Tibial nerve (tissue), 4 donors: Measurements from ENCODE around the gene NELL2. TPM values are rescaled to one million over a fixed set of nuclear protein-coding genes. Genes with fewer than 3 reads are reported as not detected.

Source experiments
- DNase-seq, 2 donors: peaks; one replicate each; pipeline ENCODE4 v3.0.0-alpha.2; 2019; ENCODE audit warnings: low spot score in 2 of 2
- H3K27ac ChIP-seq, 4 donors: fragments of 200-600 bp; sonication (generic) in 3 of 4; one replicate each; pipeline ENCODE4 v1.5.1; 2017 to 2019; ENCODE audit warnings: mild to moderate bottlenecking in 1 of 4
- H3K27me3 ChIP-seq, 2 donors: fragments of 200-600 bp; sonication (generic) in 1 of 2; one replicate each; pipeline versions ENCODE4 v1.5.1 to v1.6.0; 2017 to 2019
- H3K36me3 ChIP-seq, 3 donors: fragments of 200-600 bp; sonication (generic); one replicate each; pipeline ENCODE4 v1.5.1; 2018 to 2019
- H3K4me1 ChIP-seq, 4 donors: fragments of 200-600 bp; sonication (generic) in 3 of 4; one replicate each; pipeline ENCODE4 v1.5.1; 2017 to 2019
- H3K4me3 ChIP-seq, 4 donors: fragments of 200-600 bp; sonication (generic) in 3 of 4; one replicate each; pipeline ENCODE4 v1.5.1; 2017 to 2019; ENCODE audit warnings: mild to moderate bottlenecking in 1 of 4, moderate library complexity in 1 of 4
- H3K9me3 ChIP-seq, 4 donors: fragments of 200-600 bp; sonication (generic) in 3 of 4; one replicate each; pipeline ENCODE4 v1.5.1; 2017 to 2019
- EP300 ChIP-seq, 2 donors: sonication (generic); formaldehyde crosslinking; IDR thresholded peaks; one replicate each; pipeline ENCODE4 v1.6.1; 2017; ENCODE audit warnings: antibody characterized with exemption in 2 of 2, mild to moderate bottlenecking in 1 of 2
- POLR2A ChIP-seq, 2 donors: fragments of 450-650 bp; IDR thresholded peaks; one replicate each; pipeline ENCODE4 v1.6.1; 2017; ENCODE audit warnings: antibody characterized with exemption in 2 of 2, mild to moderate bottlenecking in 2 of 2, moderate library complexity in 2 of 2
- WGBS, 2 donors: methylation state at CpG; one replicate each; pipeline ENCODE4 v1.1.5; 2018; 5-methylcytosine and 5-hydroxymethylcytosine counted together
- total RNA-seq, 4 donors: library from RNA; depleted of rRNA; stranded (reverse); fragments of >200 nt; gene quantifications; one replicate each; pipeline ENCODE4 v1.1.0, GENCODE V29; 2016
- TF ChIP-seq, protein P1 (sequence below), 5 experiments: fragments of 200-600 bp in 3 of 5; fragments of 450-650 bp in 2 of 5; sonication (generic) in 3 of 5; IDR thresholded peaks; one replicate each; pipeline ENCODE4 v1.5.1; 2016 to 2019; ENCODE audit warnings: antibody characterized with exemption in 5 of 5, mild to moderate bottlenecking in 3 of 5, moderate library complexity in 2 of 5

NELL2 gene
- total RNA-seq, 4 donors from 2014 or later: 0.22 to 0.90 (median 0.63) TPM; not detected in 1

DNA sequence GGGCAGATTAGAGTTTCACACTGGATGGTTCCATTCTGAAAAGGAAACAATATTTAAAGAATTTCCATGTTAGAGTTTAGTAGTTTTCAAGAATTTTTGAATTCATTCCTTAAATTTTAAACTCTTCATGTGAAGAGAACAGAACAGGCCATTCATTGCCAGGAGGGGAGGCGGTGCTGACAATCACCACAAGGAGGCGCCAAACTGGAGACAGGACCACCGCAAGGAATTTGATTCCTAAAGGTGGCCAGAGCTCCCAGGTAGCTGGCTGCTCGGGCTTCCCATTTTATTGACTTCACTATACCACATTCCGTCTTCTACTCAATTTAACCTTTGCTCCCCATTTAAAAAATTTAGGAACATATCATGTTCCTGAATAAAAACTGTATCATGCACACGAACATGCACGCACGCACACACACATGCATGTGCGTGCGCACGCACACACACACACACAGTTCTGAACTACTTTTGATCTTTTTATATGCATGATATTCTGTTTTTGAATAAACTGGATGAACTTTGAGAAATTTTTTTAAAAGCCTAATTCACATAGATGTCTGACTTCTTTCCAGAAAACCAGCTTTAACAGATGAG, 101.2 kb downstream of the NELL2 start:
- Histone ChIP-seq H3K27me3 (no peaks in the 10 kb centered on the region), H3K4me1 (no peaks in the 10 kb centered on the region), H3K9me3 (no peaks in the 10 kb centered on the region), H3K27ac (no peak overlapping the region), H3K36me3 (no peaks in the 10 kb centered on the region), H3K4me3 (no peak overlapping the region)
- WGBS, 2 donors: 65 to 70% methylated on average over 11 of the region's 11 CpGs
- DNase-seq: peak in 1 of 2 donors; percentile 13
- TF ChIP-seq, protein P1, sequence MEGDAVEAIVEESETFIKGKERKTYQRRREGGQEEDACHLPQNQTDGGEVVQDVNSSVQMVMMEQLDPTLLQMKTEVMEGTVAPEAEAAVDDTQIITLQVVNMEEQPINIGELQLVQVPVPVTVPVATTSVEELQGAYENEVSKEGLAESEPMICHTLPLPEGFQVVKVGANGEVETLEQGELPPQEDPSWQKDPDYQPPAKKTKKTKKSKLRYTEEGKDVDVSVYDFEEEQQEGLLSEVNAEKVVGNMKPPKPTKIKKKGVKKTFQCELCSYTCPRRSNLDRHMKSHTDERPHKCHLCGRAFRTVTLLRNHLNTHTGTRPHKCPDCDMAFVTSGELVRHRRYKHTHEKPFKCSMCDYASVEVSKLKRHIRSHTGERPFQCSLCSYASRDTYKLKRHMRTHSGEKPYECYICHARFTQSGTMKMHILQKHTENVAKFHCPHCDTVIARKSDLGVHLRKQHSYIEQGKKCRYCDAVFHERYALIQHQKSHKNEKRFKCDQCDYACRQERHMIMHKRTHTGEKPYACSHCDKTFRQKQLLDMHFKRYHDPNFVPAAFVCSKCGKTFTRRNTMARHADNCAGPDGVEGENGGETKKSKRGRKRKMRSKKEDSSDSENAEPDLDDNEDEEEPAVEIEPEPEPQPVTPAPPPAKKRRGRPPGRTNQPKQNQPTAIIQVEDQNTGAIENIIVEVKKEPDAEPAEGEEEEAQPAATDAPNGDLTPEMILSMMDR (IDR thresholded peaks at IDR 0.05): peak in 2 of 5 experiments; percentile 33 to 65
- TF ChIP-seq POLR2A (IDR thresholded peaks at IDR 0.05): no peak
- TF ChIP-seq EP300 (IDR thresholded peaks at IDR 0.05): no peak

DNA sequence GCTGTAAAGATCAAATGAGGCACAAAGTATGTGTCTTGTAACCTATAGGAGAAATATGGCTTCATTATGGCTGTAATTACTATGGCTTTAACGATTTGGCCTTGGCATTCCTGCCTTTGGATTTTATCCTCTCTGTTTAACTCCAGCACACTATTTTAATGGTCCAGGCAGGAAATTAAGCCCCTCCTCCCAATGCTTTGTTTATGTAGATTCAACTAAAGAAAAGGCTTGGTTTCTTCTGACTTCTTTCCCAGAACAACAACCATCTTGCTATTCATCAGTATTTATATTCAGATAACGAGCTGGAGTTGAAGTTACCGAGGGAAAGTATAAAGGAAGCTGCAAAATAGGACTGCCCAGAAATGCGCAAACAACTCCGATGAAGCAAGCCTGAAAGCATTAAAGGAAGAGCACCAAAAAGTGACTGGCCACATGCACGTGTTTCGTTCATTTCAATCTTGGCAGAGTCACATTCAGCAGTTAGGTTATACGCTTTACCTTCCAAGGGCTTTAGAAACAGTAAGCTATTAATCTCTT, 104.6 kb downstream of the NELL2 start:
- WGBS, 2 donors: 65 to 66% methylated on average over 8 of the region's 8 CpGs
- no peak overlapping the region for H3K27ac ChIP-seq
- H3K4me3 ChIP-seq: no peak overlapping the region
- no peaks in the 10 kb centered on the region for H3K9me3 ChIP-seq
- no peaks in the 10 kb centered on the region for H3K27me3 ChIP-seq
- H3K4me1 ChIP-seq: no peaks in the 10 kb centered on the region
- DNase-seq: no peak
- H3K36me3 ChIP-seq: no peaks in the 10 kb centered on the region
- TF ChIP-seq, protein P1 (IDR thresholded peaks at IDR 0.05): no peak
- TF ChIP-seq EP300 (IDR thresholded peaks at IDR 0.05) (no peak), POLR2A (IDR thresholded peaks at IDR 0.05) (no peak)

DNA sequence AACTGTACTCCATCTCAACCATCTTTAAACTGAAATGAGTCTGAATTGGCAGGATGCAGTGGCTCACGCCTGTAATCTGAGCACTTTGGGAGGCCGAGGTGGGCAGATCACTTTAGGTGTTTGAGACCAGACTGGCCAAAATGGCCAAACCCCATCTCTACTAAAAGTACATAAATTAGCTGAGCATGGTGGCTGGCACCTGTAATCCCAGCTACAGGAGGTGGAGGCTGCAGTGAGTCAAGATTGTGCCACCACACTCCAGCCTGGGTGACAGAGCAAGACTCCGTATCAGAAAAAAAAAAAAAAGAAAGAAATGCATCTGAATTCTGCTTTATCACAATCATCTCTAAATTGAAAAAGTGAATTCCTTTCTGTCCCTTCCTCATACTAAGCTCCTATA, 110.3 kb downstream of the NELL2 start:
- Histone ChIP-seq H3K27me3 (no peaks in the 10 kb centered on the region), H3K27ac (no peak overlapping the region), H3K4me3 (no peak overlapping the region), H3K4me1 (no peaks in the 10 kb centered on the region), H3K9me3 (no peaks in the 10 kb centered on the region), H3K36me3 (no peaks in the 10 kb centered on the region)
- no peak for TF ChIP-seq POLR2A (IDR thresholded peaks at IDR 0.05)
- TF ChIP-seq, protein P1 (IDR thresholded peaks at IDR 0.05): no peak
- no peak for TF ChIP-seq EP300 (IDR thresholded peaks at IDR 0.05)
- WGBS, 2 donors: 89 to 98% methylated on average over 3 of the region's 3 CpGs
- DNase-seq: no peak

DNA sequence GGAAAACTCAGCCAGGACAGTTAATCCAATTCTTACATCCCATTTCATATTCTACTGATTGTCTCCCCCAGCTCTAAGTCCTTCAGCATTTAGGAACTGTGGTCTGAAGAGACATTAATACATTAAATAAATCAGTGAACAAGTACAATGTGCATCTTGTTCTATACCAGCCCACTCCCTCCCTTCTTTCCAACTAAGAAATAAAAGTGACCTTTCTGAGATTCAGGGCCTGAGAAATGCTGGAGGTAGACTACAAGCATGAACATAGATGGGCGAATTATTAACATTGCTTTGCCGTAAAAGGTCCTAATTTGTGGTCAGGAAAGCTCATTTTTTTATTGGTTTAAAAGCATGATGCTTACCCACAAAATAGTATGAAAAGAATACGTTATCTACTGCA, 113.1 kb downstream of the NELL2 start:
- H3K4me3 ChIP-seq: no peak overlapping the region
- H3K36me3 ChIP-seq: no peaks in the 10 kb centered on the region
- no peaks in the 10 kb centered on the region for H3K9me3 ChIP-seq
- no peak for DNase-seq
- TF ChIP-seq, protein P1 (IDR thresholded peaks at IDR 0.05): no peak
- no peak for TF ChIP-seq POLR2A (IDR thresholded peaks at IDR 0.05)
- no peak for TF ChIP-seq EP300 (IDR thresholded peaks at IDR 0.05)
- H3K4me1 ChIP-seq: no peaks in the 10 kb centered on the region
- H3K27ac ChIP-seq: no peak overlapping the region
- no peaks in the 10 kb centered on the region for H3K27me3 ChIP-seq
- WGBS, 2 donors: 36 to 49% methylated on average over 3 of the region's 3 CpGs

DNA sequence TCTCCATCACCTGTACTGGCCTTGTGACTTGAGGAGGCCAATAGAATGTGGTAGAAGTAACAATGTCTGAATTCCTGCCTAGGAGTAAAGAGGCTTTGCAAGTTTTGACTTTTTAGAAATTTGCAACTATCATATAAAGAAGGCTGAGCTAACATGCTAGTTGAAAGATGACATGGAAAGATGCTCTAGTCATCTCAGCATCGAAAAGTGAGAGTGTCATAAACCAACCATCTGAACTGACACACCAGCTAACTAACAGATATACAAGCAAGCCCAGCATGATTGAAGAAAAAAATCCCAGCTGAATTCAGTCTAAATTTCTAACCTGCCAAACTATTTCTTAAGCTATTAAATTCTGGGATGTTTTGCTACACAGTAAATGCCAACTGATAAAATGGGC, 116.8 kb downstream of the NELL2 start:
- no peaks in the 10 kb centered on the region for H3K36me3 ChIP-seq
- no peak overlapping the region for H3K27ac ChIP-seq
- H3K9me3 ChIP-seq: no peaks in the 10 kb centered on the region
- 78 to 92% methylated on average over 1 of the region's 1 CpG for WGBS, 2 donors
- no peaks in the 10 kb centered on the region for H3K27me3 ChIP-seq
- TF ChIP-seq, protein P1 (IDR thresholded peaks at IDR 0.05): no peak
- TF ChIP-seq EP300 (IDR thresholded peaks at IDR 0.05) (no peak), POLR2A (IDR thresholded peaks at IDR 0.05) (no peak)
- no peak for DNase-seq
- H3K4me1 ChIP-seq: no peaks in the 10 kb centered on the region
- H3K4me3 ChIP-seq: no peak overlapping the region
